Neural progenitor cell (in vitro differentiated cells): ENCODE data around the gene NRCAM.

ENCODE experiments used
- CTCF ChIP-seq: fragments of 200-600 bp; sonication (generic); IDR thresholded peaks from 2 replicates; pipeline ENCODE4 v1.5.1; 2017; ENCODE audit warnings: antibody characterized with exemption, mild to moderate bottlenecking
- EZH2 ChIP-seq: fragments of 200-600 bp; sonication (generic); IDR thresholded peaks from 2 replicates; pipeline ENCODE4 v1.6.1; 2017; ENCODE audit warnings: antibody characterized with exemption, mild to moderate bottlenecking, moderate library complexity
- EZH2phosphoT487 ChIP-seq: fragments of 200-600 bp; sonication (generic); IDR thresholded peaks from 2 replicates; pipeline ENCODE4 v1.6.1; 2017; ENCODE audit warnings: antibody characterized with exemption

GRCh38 chr7:108226816-108227299 is 229.4 kb downstream of the NRCAM start:
- TF ChIP-seq CTCF (no peak), EZH2 (no peak), EZH2phosphoT487 (no peak)
